Mucosa of rectum (tissue), 2 donors: ENCODE data around the gene ALAD.
"Not testable (repeated sequence)": the region's sequence is repeated elsewhere in the genome, so short reads cannot be mapped to it uniquely, and the experiment has no call there.

ENCODE experiments used
- H3K27ac ChIP-seq, 2 donors: one replicate each; pipeline ENCODE4 v1.7.0; 2013; ENCODE audit warnings: inconsistent platforms in 2 of 2, low read depth in 2 of 2, low read length in 2 of 2
- H3K27me3 ChIP-seq, 2 donors: one replicate each; pipeline ENCODE4 v1.7.0; 2013; ENCODE audit warnings: low read length in 2 of 2; ENCODE audit not compliant: control insufficient read depth in 2 of 2, insufficient read depth in 2 of 2
- H3K36me3 ChIP-seq, 2 donors: one replicate each; pipeline ENCODE4 v1.7.0; 2013; ENCODE audit warnings: low read length in 2 of 2; ENCODE audit not compliant: control insufficient read depth in 2 of 2, insufficient read depth in 2 of 2
- H3K4me1 ChIP-seq, 2 donors: one replicate each; pipeline ENCODE4 v1.7.0; 2013; ENCODE audit warnings: low read length in 2 of 2, mild to moderate bottlenecking in 1 of 2; ENCODE audit not compliant: control insufficient read depth in 2 of 2, insufficient read depth in 2 of 2
- H3K4me3 ChIP-seq, 2 donors: one replicate each; pipeline ENCODE4 v1.7.0; 2013; ENCODE audit warnings: low read length in 2 of 2
- H3K9ac ChIP-seq, 2 donors: one replicate each; pipeline ENCODE4 v1.7.0; 2013; ENCODE audit warnings: low read length in 2 of 2, low read depth in 1 of 2, mild to moderate bottlenecking in 1 of 2
- H3K9me3 ChIP-seq, 2 donors: one replicate each; pipeline ENCODE4 v1.7.0; 2013; ENCODE audit warnings: low read length in 2 of 2; ENCODE audit not compliant: control insufficient read depth in 2 of 2
- donor health status: healthy.
- donor health status: Normal muscosa, but diverticular disease.

Gene ALAD

GRCh38 chr9:113401027-113401792, at the start of gene ALAD:
Gene ALAD, minus strand, starts transcription at chr9:113401284. Its CDS starts 7,725 bp downstream, at chr9:113393559.
- Histone ChIP-seq H3K4me1 (peaks cover 30% of the 10 kb centered on the region in 2 donors), H3K9ac (peak within 1 kb of the TSS; percentile 81 to 85), H3K4me3 (peak within 1 kb of the TSS; percentile 85 to 97), H3K9me3 (no peaks in the 10 kb centered on the region), H3K36me3 (no peaks in the 10 kb centered on the region), H3K27me3 (no peaks in the 10 kb centered on the region), H3K27ac (peak within 1 kb of the TSS; percentile 75 to 77)

GRCh38 chr9:113449376-113449775, 48.3 kb upstream of the ALAD start:
- no peak overlapping the region for H3K4me3 ChIP-seq
- no peak overlapping the region for H3K9ac ChIP-seq
- no peaks in the 10 kb centered on the region for H3K4me1 ChIP-seq
- H3K9me3 ChIP-seq = no peaks in the 10 kb centered on the region
- no peak overlapping the region for H3K27ac ChIP-seq
- H3K36me3 ChIP-seq = no peaks in the 10 kb centered on the region
- H3K27me3 ChIP-seq = no peaks in the 10 kb centered on the region

DNA sequence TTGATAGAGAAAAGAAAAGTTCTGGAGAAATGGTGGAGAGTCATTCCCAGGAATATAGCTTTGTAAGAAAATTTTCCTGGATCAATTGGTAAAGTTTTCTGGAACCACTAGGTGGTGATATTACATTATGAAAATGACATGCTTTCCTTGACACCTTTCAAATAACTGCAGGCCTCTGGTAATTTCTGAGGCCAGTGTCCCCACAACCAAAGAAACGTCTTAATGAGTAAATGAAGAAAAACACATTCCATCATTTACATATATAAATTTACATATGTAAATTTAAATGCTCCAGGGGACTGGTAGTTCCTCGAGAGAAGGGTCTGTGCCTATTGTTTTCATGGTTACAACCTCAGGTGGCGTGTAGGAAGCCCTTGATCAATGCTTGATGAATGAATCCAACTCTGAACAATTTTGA, 45.2 kb upstream of the ALAD start:
- H3K4me1 ChIP-seq = no peaks in the 10 kb centered on the region
- H3K36me3 ChIP-seq = no peaks in the 10 kb centered on the region
- no peak overlapping the region for H3K27ac ChIP-seq
- H3K4me3 ChIP-seq = no peak overlapping the region
- H3K9me3 ChIP-seq = no peaks in the 10 kb centered on the region
- no peaks in the 10 kb centered on the region for H3K27me3 ChIP-seq
- H3K9ac ChIP-seq = no peak overlapping the region

DNA sequence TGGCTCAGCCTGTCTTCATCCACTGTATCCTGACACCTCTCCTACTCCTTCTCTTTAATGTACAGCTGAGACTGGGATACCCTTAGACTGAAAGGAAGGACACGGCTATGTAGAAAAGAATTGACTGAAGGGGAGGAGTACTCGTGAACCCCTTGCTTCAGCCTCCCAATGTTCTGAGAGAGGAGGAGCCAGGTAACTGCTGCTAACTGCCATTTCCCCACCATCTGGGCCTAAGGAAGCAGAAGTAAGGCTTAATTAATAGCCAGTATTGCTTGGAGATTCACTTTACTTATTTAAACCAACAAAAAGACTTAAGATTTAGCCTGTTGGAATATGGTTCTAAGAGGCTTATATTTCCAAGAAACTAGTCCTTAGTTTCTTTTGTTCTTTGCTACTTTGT, 43.7 kb upstream of the ALAD start:
- Histone ChIP-seq H3K27ac (no peak overlapping the region), H3K27me3 (no peaks in the 10 kb centered on the region), H3K4me3 (no peak overlapping the region), H3K36me3 (no peaks in the 10 kb centered on the region), H3K9me3 (no peaks in the 10 kb centered on the region), H3K9ac (no peak overlapping the region), H3K4me1 (no peaks in the 10 kb centered on the region)

- H3K36me3 ChIP-seq, H3K9ac ChIP-seq, H3K9me3 ChIP-seq, H3K27ac ChIP-seq, H3K4me3 ChIP-seq, H3K4me1 ChIP-seq, H3K27me3 ChIP-seq: not testable (repeated sequence)
Measured at GRCh38 chr9:113437716-113438115, 36.6 kb upstream of the ALAD start.

GRCh38 chr9:113436728-113437515, 35.8 kb upstream of the ALAD start:
- Histone ChIP-seq H3K4me3 (no peak overlapping the region), H3K9me3 (no peaks in the 10 kb centered on the region), H3K36me3 (no peaks in the 10 kb centered on the region), H3K4me1 (no peaks in the 10 kb centered on the region), H3K9ac (no peak overlapping the region), H3K27me3 (no peaks in the 10 kb centered on the region), H3K27ac (no peak overlapping the region)

DNA sequence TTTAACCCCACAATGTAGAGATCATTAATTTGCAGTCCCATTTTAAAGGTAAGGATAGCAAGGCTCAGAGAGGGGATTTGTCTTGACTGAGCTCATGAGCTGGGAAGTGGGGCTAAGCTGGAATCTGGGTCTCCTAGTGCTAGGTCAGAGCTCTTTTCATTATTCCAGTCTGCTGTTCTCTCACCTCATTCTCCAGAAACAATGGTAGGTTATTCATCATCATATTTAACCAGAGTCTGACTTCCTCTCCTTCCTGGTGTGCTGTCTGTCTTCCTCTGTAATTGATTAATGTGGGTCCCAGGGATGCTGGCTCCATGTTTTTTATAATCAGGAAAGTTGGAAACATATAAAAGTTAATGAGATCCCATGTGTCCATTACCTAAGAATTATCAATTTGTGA, 30.1 kb upstream of the ALAD start:
- Histone ChIP-seq H3K27ac (no peak overlapping the region), H3K36me3 (no peaks in the 10 kb centered on the region), H3K9me3 (no peaks in the 10 kb centered on the region), H3K4me3 (no peak overlapping the region), H3K9ac (no peak overlapping the region), H3K27me3 (no peaks in the 10 kb centered on the region), H3K4me1 (no peaks in the 10 kb centered on the region)

DNA sequence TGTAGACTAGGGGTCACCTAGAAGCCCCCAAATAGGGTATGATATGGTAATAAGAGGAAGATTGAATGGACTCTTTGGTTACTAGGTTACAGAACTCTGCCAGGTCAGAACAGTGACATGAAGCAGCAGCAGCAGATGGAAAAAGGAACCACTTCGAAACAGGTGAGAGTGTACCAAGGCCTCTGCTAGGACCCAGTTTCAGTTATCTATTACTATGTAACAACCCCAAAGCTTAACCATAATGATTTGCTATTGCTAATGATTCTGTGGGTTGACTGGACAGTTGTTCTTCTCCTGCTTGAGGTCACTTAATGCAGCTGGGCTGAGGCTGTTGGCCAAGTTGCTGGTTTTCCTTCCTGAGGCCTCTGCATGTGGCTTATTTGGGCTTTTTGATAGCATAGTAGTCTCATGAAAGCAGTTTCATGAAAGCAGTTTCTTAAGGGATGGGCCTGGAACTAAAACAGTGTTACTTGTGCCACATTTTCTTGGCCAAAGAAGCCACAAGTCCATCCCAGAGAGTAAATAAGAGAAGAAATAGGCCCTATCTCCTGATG, 27.1 kb upstream of the ALAD start:
- H3K9me3 ChIP-seq = no peaks in the 10 kb centered on the region
- no peaks in the 10 kb centered on the region for H3K4me1 ChIP-seq
- no peak overlapping the region for H3K9ac ChIP-seq
- no peak overlapping the region for H3K27ac ChIP-seq
- H3K36me3 ChIP-seq = no peaks in the 10 kb centered on the region
- H3K27me3 ChIP-seq = no peaks in the 10 kb centered on the region
- no peak overlapping the region for H3K4me3 ChIP-seq

DNA sequence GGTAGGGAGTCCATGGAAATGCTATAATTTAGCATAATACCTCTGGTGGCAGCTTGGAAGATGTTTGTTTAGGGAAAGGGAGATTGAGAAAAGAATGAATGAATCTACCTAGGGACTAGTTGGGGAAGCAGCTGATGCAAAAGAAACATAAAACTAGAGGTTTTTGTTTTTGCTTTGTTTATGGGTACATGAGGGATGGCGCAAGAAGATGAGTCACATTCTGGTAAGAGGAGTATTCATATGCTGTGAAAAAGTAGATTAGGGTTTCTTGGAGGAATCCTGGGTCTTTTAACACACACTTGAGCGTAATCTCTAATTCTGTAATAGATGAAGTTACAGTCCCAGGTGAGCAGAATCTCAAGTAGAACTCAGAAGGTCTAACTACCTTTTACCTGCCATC, 26.5 kb upstream of the ALAD start:
- no peak overlapping the region for H3K4me3 ChIP-seq
- H3K4me1 ChIP-seq = no peaks in the 10 kb centered on the region
- no peaks in the 10 kb centered on the region for H3K9me3 ChIP-seq
- no peak overlapping the region for H3K9ac ChIP-seq
- H3K36me3 ChIP-seq = no peaks in the 10 kb centered on the region
- no peak overlapping the region for H3K27ac ChIP-seq
- no peaks in the 10 kb centered on the region for H3K27me3 ChIP-seq

DNA sequence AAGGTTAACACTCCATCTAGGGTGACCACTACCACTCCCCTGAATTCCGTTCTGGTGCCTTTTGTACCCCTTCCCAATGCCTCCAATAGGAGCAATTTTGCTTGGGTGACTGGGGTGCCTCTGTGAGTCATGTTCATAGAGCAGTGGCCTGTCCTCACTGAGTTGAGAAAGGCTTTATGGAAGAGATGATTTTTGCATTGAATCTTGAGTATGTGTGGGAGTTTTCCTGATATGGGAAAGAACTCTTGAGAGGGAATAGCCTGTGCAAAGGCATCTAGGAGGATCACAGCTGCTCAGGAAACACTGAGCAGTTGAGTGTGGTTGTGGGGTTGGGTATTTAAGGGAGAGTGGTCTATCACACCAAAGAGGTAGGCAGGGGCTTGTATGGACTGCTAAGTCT, 25.6 kb upstream of the ALAD start:
- no peak overlapping the region for H3K27ac ChIP-seq
- no peaks in the 10 kb centered on the region for H3K36me3 ChIP-seq
- no peak overlapping the region for H3K9ac ChIP-seq
- H3K9me3 ChIP-seq = no peaks in the 10 kb centered on the region
- no peaks in the 10 kb centered on the region for H3K27me3 ChIP-seq
- H3K4me1 ChIP-seq = no peaks in the 10 kb centered on the region
- no peak overlapping the region for H3K4me3 ChIP-seq
